ENCODE measurements around the gene IPP.
"Not testable (repeated sequence)": the region's sequence is repeated elsewhere in the genome, so short reads cannot be mapped to it uniquely, and the experiment has no call there.

The IPP gene

DNA sequence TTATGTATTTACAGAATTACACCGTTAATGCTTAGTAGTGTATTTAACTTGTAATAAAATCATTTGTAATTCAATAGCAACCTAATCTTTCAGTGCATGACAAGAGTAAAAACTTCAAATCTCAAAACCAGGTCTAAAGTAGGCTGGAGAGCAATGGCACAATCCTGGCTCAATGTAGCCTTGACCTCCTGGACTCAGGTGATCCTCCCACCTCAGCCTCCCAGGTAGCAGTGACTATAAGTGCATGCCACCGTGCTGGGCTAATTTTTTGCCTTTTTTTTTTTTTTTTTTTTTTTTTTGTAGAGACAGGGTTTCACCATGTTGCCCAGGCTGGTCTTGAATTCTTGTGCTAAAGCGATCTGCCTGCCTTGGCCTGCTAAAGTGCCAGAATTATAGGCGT, 11.3 kb downstream of the IPP start:
- no peak for FAIRE-seq

DNA sequence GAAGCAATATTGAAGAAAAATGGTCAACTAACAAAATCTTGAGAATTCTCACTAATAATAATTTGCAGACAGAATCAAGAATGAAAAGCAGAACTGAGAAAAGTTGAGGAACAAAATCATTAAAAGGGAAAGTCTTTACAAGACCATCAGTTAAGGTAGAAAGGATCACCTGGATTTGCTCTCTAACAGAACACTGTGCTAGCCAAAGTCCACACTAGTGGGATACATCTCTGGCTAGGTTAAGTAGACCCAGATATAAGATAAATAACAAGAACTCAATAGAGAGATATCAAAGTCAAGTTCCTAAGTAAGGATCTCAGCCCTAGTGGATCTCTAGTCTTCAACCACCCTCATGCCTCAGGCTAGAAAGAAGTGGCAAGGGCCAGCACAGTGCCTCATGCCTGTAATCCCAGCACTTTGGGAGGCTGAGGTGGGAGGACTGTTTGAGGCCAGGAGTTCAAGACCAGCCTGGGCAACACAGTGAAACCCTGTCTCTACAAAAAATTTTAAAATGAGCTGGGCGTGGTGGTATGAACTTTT, 19.6 kb downstream of the IPP start:
- no peak for FAIRE-seq

DNA sequence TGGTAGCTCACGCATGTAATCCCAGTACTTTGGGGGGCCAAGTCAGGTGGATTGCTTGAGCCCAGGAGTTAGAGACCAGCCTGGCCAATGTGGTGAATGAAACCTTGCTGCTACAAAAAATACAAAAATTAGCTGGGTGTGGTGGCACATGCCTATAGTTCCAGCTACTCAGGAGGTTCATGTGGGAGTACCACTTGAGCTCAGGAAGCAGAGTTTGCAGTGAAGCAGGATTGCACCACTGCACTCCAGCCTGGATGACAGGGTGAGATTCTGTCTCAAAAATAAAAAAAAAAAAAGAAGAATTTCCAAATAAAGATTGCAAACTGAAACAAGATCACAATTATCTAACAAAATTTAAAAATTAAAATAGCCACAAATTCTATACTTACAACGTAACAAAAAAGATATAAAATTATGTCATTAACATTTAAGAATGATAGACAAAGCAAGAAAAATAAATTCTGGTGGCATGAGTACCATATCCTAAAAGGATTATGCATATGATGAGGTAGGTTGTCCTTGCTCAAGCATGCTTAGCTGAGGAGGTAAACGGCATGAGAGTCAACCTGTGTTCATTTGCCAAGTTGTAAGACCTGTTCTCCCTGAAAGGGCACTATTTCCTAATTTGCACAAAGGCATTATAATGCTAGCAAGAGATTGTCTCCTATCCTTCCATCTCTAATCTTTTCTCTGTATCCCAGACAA, 20.2 kb downstream of the IPP start:
- no peak for FAIRE-seq

DNA sequence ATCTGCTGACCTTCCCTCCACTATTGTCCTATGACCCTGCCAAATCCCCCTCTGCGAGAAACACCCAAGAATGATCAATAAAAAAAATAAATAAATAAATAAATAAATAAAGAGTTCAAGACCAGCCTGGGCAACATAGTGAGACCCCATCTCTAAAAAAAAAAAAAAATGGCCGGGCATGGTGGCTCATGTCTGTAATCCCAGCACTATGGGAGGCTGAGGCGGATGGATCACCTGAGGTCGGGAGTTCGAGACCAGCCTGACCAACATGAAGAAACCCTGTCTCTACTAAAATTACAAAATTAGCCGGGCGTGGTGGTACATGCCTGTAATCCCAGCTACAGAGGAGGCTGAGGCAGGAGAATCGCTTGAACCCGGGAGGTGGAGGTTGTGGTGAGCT, 24.4 kb downstream of the IPP start:
- not testable (repeated sequence) for FAIRE-seq

DNA sequence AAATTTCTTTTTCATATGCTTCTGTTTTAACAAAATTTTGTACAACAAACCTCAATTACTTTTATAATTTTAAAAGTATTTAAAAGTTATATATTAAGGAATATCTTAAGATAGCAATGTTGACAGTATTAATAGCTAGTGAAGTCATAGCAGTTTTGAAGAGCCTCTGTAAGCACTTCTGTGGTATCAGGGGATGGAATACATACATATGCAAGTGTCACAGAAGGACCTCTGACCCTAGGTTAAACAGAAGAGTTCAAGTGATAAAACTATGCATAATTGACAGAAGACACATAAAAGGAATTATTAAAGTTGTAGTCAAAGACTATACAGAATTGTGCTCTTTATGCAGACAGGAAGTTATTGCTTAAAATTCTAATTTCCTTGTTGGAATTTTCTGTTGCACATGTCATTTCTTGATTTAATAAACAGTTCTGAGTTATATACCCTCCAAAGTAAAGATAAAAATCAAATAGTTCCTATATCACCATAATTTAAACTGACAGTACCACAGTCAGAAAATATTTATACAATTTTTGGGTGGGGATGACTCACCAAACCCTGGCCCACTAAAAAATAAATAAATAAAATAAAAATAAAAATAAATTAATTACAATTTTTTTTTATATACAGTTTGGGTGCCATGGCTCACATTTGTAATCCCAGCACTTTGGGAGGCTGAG, 27.1 kb downstream of the IPP start:
- no peak for FAIRE-seq

DNA sequence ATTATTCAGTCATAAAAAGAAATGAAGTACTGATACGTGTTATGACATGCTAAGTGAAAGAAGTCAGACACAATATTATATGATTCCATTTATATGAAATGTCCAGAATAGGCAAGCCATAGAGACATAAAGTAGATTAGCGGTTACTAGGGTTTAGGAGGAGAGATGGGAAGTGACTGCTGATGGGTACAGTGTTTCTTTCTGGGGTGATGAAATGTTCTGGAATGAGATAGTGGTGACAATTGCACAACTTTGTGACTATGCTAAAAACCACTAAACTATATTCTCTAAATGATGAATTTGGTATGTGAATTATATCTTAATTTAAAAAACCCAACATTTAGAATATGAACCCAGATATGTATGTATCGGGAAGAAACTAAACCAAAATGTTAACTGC, 27.6 kb downstream of the IPP start:
- no peak for FAIRE-seq

DNA sequence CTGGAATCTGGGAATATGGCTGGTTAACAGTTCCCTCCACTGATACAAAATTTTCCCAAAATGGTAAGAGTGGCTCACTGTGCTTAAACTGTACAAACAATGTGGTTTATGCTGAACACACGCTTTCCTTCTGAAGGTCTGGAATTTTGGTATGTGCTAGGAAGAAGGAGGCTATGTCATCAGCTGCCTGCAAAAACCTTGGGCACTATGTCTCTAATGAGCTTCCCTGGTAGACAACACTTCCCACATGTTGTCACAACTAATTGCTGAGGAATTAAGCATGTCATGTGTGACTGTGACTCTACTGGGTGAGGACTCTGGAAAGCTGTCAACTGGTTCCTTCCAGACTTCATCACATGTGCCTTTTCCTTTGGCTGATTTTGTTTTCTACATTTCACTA, 29.2 kb downstream of the IPP start:
- FAIRE-seq = no peak

DNA sequence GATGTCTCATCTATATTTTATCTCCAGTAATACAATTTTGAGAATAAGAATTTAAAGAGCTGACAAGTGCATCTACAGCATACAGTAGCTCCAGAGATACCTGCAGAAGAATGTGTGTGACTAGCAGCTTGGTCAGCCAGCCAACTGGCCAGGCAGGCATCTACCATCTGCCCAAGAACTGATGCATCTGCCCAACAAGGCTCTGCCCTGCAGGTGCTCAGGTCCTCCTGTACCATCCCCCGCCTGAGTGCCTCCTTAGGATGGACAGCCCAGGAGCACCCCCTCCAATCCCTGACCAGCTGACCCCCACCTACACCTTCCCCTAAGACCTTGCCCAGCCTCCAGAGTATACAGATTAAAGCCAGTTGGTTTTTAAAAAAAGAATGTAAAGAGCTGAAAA, 32.2 kb downstream of the IPP start:
- no peak for FAIRE-seq

DNA sequence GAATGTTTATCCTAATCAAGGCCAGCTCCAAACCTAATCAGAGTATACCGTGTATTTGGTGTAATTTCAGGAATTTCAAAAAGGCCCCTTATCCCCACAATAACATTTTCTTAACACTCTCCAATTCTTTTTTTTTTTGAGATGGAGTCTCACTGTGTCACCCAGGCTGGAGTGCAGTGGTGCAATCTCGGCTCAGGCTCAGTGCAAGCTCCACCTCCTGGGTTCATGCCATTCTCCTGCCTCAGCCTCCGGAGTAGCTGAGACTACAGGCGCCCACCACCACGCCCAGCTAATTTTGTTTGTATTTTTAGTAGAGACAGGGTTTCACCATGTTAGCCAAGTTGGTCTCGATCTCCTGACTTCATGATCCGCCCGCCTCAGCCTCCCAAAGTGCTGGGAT, 33.1 kb downstream of the IPP start:
- not testable (repeated sequence) for FAIRE-seq

DNA sequence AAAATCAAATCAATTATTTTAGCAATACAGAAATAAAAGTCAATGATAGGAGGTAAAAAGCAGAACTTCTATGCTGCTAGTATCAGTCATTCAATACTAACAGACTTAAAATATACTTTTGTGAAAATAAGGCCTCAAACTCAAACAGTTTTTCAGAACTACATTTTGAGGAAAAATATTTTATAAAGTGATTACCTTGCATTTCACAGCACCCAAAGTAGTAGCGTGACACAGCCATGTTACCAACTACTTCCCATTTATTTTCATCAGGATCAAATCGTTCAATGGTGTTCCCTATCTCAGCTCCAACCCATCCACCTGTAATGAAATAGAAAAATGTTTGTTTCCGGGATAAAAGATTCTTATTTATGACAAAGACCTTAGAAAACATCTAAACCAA, 33.8 kb downstream of the IPP start:
- FAIRE-seq = no peak

DNA sequence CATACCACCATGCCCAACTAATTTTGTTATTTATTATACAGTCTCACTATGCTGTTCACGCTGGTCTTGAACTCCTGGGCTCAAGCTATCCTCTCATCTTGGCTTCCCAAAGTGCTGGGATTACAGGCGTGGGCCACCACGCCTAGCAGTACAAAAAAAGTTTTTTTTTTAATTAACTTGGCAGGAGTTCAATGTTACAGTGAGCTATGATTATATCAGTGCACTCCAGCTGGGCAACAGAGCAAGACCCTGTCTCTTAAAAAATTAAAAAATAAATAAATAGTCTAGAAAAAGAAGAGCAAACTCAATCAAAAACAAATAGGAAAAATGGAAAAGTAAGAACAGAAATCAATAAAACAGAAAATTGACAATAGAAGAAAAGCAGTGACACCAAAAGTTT, 36.7 kb downstream of the IPP start:
- no peak for FAIRE-seq

DNA sequence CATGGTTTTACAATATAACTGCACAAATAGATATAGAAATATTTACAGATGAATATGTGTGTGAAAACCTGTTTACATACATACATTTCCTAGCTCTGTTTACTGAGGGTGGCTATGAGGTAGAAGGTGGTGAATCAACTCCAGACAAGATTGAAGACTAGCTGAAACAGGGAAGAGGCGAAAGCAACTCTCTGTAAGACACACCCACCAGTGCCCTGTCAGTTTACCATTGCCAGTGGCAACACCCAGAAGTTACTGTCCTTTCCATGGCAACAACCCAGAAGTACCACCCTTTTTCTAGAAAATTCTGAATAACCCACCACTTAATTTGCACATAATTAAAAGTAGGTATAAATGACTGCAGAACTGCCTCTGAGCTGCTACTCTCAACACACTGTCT, 45.8 kb downstream of the IPP start:
- no peak for FAIRE-seq

DNA sequence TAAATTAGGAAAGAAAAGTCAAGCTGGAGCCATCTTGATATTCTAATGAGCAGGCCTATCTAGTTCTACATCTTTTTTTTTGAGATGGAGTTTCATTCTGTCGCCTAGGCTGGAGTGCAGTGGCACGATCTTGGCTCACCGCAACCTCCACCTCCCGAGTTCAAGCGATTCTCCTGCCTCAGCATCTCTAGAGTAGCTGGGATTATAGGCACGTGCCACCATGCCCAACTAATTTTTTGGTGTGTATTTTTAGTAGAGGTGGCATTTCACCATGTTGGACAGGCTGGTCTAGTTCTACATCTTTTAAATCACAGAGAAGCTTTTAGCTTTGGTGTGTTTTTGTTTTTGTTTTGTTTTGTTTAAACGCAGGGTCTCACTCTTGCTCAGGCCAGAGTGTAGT, 55.6 kb downstream of the IPP start:
- no peak for FAIRE-seq

DNA sequence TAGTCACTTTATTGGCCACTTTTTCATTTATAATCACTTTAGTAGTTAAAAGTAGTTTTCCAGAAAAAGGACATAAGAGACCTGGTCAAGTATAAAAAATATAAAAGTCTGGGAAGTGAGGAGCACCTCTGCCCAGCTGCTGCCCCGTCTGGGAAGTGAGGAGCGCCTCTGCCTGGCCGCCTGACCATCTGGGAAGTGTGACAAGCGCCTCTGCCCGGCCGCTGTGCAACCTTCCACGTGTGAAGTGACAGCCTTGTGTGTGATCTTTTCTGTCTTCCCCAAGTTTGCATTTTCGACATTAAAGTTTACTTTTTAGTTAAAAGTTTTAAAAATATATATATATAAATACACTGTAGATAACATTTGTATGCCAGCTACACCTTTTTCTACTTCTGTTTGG, 56.6 kb downstream of the IPP start:
- FAIRE-seq = not testable (repeated sequence)

DNA sequence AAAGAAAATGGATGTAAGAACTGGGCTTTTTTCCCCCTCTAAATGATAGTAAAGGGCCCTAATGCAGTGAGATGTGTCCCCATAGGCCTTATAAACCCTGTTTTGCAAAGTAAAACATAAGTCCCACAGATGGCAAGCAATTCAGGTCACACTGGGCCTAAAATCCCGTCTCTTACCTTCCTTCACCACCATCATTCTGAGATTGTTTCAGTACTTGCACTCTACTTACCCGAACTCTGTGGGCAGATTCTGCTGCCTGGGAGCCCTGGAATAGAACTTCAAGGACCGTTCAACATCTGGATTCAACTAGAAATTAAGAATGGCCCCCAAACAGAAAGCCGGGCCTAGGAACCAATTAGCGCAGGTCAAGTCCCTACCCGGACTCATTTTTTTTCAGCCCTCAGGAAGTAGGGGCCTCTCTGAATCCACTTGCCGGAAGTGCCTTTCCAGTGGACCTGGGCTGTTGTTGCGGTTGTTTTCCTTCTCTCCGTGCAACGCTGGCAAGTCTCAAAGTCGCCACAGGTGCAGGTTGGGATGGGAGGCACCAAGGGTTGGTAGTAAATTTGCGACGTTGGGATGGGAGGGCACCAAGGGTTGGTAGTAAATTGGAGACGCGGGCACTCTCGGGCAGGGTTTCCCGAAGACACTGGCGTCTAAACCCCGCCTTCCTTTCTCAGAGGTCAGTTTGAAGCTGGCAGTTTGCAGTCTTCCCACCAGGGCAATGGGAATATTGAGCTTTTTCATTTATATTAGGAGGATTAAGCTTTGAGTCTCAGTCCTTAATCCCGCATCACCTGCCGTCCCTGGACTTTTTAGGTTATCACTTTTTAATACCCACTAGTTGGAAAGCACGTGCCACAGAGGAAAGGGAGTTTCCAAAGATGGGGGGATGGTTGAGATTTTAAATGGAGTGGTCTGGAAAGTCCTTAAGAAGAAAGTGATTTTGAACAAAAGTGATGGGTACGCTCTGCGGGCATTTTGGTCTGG, 62.4 kb downstream of the IPP start, which contains the start of gene TMEM69:
Gene TMEM69 (plus strand): TSS at position 428 of the 987 bp plus-strand sequence. CDS start 2,888 bp downstream, outside the sequence.
- FAIRE-seq = no peak

DNA sequence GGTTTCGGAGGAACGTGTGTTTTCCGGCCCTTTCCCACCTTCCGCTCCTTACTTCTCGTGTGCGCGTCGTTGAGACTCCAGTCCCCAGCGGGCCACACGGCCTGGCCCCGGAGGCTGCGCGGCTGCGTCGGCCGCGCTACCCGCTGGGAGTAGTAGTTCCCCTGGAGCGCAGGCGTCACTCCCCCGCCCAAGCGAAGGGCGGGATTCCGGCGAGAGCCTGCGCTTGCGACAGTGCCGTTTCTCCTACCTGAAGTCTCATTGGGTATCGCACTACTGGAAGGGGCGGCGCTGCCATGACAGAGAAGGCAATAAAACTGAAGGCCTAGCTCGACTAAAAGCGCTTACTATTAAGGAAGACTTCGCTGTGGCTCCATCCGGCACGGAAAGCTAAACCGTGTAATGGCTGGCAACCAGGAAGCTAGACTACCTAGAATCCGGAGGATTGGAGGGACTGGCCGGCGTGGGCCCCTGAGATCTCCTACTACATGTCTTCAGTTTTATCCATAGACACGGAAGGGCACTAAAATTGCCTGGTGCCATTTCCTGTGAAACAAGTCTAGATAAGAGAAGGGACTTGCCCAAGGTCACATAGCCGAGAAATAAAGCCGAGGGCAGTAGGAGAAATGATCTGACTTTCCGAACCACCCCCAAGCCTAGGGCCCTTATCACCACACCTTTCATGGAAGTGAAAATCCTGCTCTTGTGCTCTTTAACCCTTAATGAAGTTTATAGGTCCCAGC, 63.3 kb downstream of the IPP start:
- peak; percentile 95 for FAIRE-seq

DNA sequence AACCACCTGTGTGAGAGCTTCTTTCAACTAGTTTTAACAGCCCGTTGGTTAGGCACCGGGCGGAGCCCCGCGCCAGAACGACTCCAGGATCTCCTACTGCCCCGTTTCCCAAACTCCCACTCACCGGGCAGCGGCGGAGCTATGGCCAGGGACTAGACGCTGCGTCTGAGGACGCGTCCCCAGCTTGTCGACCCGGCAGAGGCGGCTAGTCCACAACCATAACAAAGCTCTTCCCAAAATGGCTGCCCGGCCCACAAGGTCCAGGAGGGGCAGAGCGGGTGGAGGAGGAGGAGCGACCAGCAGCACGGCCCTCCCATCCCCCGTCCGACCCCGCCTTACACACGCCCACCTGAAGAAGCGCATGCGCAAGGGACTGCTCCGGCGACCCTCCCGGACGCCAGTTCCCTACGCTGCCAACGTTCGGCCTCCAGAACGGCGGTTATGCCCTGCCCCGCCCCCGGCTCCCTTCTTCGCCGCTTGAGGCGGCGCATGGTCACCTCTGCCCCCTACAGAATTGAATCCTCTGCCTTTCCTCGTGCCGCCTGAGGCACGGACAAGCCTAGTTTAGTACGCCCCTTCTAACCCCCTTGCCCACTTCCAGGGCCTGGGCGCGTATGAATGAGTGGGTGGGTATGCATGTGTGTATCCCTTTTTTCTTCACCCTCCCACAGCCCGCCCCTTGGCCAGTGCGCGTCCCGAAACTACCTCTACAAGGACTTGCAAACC, 64.0 kb downstream of the IPP start, which contains the start of gene GPBP1L1:
Gene GPBP1L1 (minus strand): TSS at position 246 of the 726 bp plus-strand sequence. CDS start 27,446 bp downstream, outside the sequence.
- FAIRE-seq = no peak

DNA sequence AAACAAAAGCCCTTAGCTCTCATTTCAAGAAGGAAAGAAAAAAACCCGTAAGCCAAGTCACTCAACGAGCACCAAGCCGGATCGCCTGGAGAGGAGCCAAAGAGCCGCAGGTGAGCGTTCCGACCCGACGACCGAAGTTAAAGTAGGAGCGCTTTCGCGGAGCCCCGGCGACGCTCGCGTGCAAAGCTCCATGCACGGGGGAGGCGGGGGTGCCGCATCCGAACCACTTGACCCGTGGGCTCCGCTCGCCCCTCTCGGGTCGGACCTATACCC, 64.5 kb downstream of the IPP start:
- FAIRE-seq = no peak

DNA sequence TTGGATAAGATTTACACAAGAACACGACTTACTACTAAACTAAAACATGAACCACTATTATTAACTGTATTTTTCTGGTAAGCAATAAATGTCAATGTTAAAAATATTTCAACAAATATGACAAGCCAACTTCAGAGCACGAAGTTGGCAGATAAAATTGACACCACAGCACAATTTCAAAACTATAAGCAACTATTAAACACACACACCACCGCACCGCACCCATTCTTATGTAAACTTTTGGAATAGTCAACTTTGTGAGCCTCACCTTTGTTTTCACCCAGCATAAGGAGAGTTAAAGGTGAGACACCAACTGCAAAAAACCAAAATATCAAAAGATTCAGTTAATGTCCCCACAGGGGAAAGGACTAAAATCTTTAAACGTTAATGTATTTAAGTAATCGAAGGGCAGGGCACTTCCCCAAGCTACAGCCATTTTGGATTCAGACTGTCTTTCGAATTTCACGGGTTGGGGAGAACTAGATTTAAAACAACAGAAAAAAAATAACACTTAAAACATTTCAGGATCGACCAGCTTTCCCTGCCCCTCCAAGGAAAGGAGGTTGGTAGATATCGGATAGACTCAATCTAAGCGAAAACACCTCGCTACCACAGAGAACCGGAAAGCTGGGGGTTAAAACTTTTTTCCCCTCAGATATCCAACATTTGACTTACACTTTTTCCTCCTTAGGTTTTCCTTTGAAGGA, 65.0 kb downstream of the IPP start:
- no peak for FAIRE-seq

DNA sequence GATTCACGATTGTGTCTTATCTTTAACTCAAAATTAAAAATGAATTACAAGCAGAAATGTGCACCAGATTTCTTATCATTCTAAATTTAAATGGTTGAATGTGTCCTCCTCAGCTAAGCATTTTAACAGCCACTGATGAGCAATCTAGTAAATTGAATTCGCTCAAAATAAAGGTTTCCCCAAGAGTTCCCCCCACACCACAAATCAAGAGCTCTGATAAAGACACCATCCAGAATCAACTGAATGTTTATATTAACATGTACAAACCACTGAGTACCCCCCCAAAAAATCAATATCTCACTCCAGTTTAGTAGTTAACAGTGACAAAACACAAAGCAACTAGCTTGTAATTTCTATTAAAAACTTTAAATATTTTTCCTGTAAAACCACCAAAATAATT, 66.1 kb downstream of the IPP start:
- no peak for FAIRE-seq

DNA sequence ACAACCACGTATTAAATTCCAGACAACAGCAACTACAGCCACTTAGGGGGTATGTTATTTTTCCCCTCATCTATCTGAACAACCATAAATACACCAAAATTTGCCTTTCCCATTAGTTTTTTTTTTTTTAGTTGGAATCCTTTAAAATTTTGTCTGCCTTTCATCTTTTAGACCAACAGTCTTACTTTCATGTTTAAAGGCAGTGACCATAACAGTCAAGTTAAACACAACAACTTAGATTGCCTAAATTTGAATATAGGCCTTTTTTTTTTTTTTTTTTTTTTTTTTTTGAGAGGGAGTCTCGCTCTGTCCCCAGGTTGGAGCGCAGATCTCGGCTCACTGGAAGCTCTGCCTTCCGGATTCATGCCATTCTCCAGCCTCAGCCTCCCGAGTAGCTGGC, 67.5 kb downstream of the IPP start:
- no peak for FAIRE-seq

Measured in endometrium (tissue), 2 donors.